Motor neuron (in vitro differentiated cells): ENCODE data around the gene ANKRD13B. TPM values are rescaled to one million over a fixed set of nuclear protein-coding genes. Genes with fewer than 3 reads are reported as not detected.

Experiments
- ATAC-seq, 8 experiments: fragments of 200-7000 bp; cut with Tn5 transposase; replicated peaks in 6 of 8; 2 replicates each; pipeline ENCODE4 v1.8.0; 2021; ENCODE audit warnings: mild to moderate bottlenecking in 8 of 8, moderate library complexity in 8 of 8
- H3K27ac ChIP-seq, 2 donors: fragments of 250-450 bp; sonication (Bioruptor Pico); 2 replicates each; pipeline ENCODE4 v1.9.0; 2021; ENCODE audit warnings: antibody characterized with exemption in 2 of 2, mild to moderate bottlenecking in 2 of 2, moderate library complexity in 1 of 2
- H3K4me1 ChIP-seq, 2 donors: fragments of 250-450 bp; sonication (Bioruptor Pico); replicated peaks in 1 of 2; 2 replicates each; pipeline ENCODE4 v1.6.1; 2021; ENCODE audit warnings: antibody characterized with exemption in 2 of 2, mild to moderate bottlenecking in 2 of 2, moderate library complexity in 1 of 2
- H3K4me3 ChIP-seq, 5 donors: fragments of 250-450 bp; sonication (Bioruptor Pico); 2 replicates each; pipeline ENCODE4 v1.9.0; 2021; ENCODE audit warnings: antibody characterized with exemption in 5 of 5, mild to moderate bottlenecking in 5 of 5, moderate library complexity in 4 of 5
- WGBS, 10 experiments: fragments of 450-650 bp; shearing (Covaris generic); methylation state at CpG; one replicate each; pipeline ENCODE4 v1.0.0; 2022; 5-methylcytosine and 5-hydroxymethylcytosine counted together
- in situ Hi-C, 9 experiments: fragments of 400-800 bp; cut with MboI; loops; one replicate each; pipeline ENCODE4 v1.15.0; 2021; ENCODE audit warnings: low sequenced_read_pairs in 9 of 9, low pct_unique_long_range_greater_than_20kb in 2 of 9; ENCODE audit not compliant: unreplicated experiment in 9 of 9
- total RNA-seq, 8 experiments: library from RNA; unstranded; fragments of 300-600 nt; gene quantifications; 2 replicates each; pipeline versions ENCODE4 v1.2.3 to v1.2.4, GENCODE V29; 2022

Gene ANKRD13B
- total RNA-seq, 8 experiments from 2014 or later = 8.9 to 24.4 (median 17.8) TPM

DNA sequence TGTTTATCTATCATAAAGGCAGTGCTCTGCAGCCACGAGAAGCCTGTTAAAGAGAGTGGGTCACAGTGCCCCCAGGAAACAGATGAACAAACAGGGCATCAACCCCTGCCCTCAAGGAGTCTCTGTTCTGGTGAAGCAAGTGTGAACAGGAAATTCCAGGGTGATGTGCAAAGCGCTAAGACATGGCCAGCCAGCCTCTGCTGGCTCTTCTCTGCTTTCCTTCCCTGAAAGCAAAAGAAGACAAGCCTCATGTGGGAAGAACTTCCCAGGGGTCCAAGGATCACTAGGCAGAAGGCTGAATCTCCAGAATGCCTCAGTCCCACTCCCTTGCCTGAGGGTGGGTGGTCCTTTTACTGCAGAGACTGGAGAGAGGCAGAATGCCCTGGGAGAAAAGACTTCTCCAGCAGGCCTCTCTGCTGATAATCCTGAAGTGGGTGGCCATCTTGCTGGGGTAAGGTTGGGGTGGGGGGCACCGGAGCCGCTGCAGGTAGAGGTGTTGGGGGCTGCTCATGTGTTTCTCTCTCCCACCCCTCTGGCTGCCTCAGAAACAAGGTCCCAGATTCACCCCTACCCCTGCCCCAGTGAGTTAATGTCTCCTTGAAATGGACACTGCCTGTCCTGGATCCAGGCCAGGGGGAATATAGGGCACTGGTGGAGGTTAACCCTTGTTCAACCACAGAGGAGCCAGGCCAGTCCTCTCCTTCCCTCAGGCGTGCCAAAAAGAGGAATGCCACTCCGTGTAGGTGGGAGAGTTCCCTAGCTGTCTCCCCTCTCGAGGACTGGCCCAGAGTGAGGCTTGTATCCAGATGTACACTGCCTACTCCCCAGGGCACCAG is 2.4 kb downstream of the ANKRD13B start:
- 20 to 71% (median 50%) methylated on average over 1 to 5 of the region's 7 CpGs; no CpG with 5 or more reads in 5 of the 10 experiments for WGBS, 10 experiments
- no peak overlapping the region for H3K4me3 ChIP-seq
- no peak overlapping the region for H3K27ac ChIP-seq
- in situ Hi-C loops = no loop called here
- no peak for ATAC-seq
- peaks cover 50 to 54% of the 10 kb centered on the region in 2 donors for H3K4me1 ChIP-seq

DNA sequence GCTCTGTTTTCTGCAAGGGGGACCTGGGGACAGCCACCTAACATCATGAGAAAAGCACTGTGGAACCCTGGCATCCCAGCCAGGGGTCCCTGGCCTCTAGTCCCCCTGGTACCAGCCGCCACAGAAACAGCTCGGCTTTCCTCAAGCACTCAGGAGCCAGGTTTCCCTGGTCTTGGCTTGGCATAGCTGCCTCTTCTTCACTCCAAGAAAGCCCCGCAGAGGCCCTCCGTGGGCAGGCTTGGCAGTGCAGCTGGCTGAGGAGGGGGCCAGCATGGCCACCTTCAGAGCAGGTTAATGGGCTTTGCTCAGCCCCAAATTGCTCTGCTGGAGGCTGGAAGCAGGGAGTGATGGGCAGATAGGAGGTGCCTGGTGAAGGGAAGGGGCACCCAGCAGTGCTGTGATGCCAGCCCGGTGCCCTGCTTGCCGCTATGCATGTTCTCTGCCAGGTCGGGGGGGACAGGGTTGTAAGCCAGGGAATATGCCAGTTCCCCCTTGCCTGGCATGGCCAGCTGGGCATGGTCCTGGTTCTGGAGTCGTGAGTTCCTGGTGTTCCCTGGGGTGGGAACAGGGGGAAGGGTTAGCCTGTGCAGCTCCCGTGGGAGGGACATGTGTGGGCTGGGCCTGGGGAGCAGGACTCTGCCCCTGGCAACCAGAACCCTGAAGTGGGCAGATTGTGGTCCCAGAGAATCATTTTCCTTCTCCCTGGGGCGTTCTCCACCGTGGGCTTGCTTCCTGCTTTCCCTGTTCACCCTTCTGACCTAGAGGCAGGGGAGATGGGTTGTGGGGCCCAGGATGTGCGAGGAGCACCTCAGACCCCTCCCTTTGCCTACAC is 3.2 kb downstream of the ANKRD13B start:
- WGBS, 10 experiments = 60 to 100% (median 85%) methylated on average over 1 to 4 of the region's 12 CpGs; no CpG with 5 or more reads in 5 of the 10 experiments
- ATAC-seq = no peak
- Histone ChIP-seq H3K4me3 (no peak overlapping the region), H3K27ac (no peak overlapping the region), H3K4me1 (peaks cover 42 to 46% of the 10 kb centered on the region in 2 donors)
- in situ Hi-C loops = no loop called here

DNA sequence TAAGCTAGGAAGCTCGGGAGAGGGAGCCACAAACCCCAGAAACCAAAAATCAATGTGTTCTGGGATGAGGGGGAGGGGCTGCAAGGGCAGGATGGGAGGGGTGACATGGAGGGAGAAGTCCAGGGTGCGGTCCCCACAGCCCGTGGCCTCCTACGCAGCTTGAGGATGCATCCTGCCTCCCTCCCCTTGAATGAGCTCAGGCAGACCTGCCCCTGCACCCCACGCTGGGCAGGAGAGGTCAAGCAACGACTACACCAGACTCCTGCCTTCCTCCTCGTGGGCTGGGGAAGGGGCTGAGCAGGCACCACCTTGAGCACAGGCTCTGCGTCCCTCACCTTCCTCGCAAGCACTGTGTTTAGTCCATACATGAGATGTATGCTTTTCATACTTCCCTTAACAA is 3.9 kb downstream of the ANKRD13B start:
- 93% methylated on average over 2 of the region's 9 CpGs; no CpG with 5 or more reads in 9 of the 10 experiments for WGBS, 10 experiments
- no peak overlapping the region for H3K27ac ChIP-seq
- ATAC-seq = peak in 3 of 8 experiments; percentile 18 to 72 (median 66)
- in situ Hi-C loops = no loop called here
- H3K4me3 ChIP-seq = no peak overlapping the region
- peaks cover 37 to 42% of the 10 kb centered on the region in 2 donors for H3K4me1 ChIP-seq

DNA sequence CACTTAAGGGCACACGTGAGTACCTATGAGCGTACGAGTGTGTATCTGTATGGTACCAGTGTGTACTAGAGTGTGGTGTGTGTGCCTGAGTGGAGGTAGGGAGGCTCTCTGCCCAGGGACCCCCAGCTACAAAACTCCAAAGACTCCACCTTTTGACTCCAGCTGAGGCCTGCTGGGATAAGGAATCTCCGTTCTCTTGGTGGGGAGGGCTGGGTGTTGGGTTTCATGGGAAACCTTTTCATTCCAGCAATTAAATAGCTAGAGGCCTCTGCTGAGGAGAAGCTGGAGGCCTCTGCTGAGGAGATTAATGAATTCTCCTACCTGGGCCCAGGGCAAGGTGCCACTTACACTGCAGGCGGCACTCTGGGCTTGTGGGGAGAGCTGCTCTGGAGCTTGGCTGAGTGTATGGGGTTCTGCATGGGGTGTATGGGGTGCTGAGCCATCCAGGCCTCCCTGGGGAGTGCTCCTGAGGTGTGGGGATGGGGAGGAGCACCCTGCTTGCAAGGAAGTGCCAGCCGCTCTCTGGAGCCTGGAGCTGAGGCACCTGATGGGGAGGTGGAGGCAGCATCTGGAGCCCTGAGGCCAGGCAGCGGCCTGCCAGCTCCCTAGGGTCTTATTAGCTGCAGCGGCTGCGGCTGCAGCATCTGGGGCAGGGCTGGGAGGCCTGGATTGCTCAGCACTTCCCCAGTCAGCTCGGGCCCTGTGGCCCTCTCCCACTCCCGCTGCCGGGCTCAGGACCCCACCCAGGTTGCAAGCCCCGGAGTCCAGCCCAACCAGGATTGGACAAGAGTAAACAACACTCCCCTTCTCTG is 4.6 kb downstream of the ANKRD13B start:
- peak in 6 of 8 experiments; percentile 2 to 38 (median 14) for ATAC-seq
- no peak overlapping the region for H3K4me3 ChIP-seq
- H3K4me1 ChIP-seq = peaks cover 30 to 34% of the 10 kb centered on the region in 2 donors
- H3K27ac ChIP-seq = no peak overlapping the region
- in situ Hi-C loops = no loop called here
- 0 to 73% (median 35%) methylated on average over 1 to 6 of the region's 13 CpGs; no CpG with 5 or more reads in 4 of the 10 experiments for WGBS, 10 experiments

DNA sequence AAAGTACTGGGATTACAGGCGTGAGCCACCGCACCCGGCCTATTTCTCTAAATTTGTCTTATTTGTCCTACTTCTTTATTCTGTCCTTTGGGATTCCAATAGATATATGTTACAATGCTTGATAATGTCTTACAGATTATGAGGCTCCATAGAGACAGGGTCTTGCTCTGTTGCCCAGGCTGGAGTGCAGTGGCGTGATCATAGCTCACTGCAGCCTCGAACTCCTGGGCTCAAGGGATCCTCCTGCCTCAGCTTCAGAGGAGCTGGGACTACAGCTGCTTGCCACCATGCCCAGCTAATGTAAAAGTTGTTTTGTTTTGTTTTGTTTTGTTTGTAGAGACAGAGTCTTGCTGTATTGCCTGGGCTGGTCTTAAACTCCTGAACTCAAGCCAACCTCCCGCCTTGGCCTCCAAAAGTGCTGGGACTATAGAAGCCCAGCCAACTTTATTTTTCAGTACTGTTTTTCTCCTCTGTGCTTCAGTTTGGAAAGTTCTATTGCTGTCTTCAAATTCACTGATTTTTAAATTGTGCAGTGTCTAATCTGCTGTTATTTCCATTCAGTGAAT is 10.3 kb downstream of the ANKRD13B start:
- no peak overlapping the region for H3K27ac ChIP-seq
- ATAC-seq = no peak
- H3K4me1 ChIP-seq = no peaks in the 10 kb centered on the region
- in situ Hi-C loops = loop anchor here in 1 of 9 experiments (25.0 kb wide), 1 partner anchor 484 kb away; no protein-coding TSS in a partner anchor
- no peak overlapping the region for H3K4me3 ChIP-seq
- 44 to 100% (median 90%) methylated on average over 1 to 5 of the region's 6 CpGs; no CpG with 5 or more reads in 1 of the 10 experiments for WGBS, 10 experiments

DNA sequence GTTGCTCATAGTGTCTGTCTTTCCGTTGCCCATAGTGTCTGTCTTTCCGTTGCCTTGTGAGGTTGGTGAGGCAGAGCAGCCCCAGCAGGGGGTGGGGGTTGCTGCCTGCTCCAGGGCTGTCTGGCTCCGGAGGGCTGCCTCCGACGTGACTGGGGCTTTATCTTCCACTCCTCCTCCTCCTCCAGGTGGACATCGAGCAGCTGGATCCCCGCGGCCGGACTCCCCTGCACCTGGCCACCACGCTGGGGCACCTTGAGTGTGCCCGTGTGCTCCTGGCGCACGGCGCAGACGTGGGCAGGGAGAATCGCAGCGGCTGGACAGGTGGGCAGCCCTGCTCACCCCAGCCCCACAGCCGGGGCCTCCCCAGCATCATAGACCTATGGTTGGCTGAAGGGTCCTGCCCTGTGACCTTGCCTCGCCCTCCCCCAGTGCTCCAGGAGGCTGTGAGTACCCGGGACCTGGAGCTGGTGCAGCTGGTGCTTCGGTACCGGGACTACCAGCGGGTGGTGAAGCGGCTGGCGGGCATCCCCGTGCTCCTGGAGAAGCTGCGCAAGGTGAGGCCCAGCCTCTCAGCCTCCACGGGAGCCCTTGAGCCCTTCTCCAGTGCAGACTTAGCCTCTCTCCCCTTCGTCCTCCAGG is 14.7 kb downstream of the ANKRD13B start:
- in situ Hi-C loops = loop anchor here in 1 of 9 experiments (25.0 kb wide), 1 partner anchor 480 kb away; no protein-coding TSS in a partner anchor
- WGBS, 10 experiments = 80 to 100% (median 83%) methylated on average over 1 to 15 of the region's 29 CpGs; no CpG with 5 or more reads in 5 of the 10 experiments
- Histone ChIP-seq H3K27ac (no peak overlapping the region), H3K4me1 (no peaks in the 10 kb centered on the region), H3K4me3 (no peak overlapping the region)
- peak in 1 of 8 experiments; percentile 13 for ATAC-seq

DNA sequence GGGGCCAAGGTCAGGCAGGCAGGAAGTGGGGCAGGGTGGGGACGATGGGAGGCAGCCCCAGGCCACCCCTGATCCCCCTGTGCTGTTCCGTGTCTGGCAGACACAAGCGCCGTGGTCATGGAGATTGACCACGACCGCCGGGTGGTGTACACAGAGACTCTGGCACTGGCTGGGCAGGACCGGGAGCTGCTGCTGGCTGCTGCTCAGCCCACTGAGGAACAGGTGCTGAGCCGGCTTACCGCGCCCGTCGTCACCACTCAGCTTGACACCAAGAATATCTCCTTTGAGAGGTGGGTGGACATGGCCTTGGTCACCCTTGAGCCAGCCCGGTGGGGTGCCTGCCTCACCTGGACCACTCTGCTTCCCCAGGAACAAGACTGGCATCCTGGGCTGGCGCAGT is 16.1 kb downstream of the ANKRD13B start:
- no peak overlapping the region for H3K4me3 ChIP-seq
- H3K4me1 ChIP-seq = peaks cover 6 to 8% of the 10 kb centered on the region in 2 donors
- 100% methylated on average over 1 of the region's 15 CpGs; no CpG with 5 or more reads in 9 of the 10 experiments for WGBS, 10 experiments
- H3K27ac ChIP-seq = no peak overlapping the region
- no peak for ATAC-seq
- in situ Hi-C loops = loop anchor here in 1 of 9 experiments (25.0 kb wide), 1 partner anchor 478 kb away; no protein-coding TSS in a partner anchor

DNA sequence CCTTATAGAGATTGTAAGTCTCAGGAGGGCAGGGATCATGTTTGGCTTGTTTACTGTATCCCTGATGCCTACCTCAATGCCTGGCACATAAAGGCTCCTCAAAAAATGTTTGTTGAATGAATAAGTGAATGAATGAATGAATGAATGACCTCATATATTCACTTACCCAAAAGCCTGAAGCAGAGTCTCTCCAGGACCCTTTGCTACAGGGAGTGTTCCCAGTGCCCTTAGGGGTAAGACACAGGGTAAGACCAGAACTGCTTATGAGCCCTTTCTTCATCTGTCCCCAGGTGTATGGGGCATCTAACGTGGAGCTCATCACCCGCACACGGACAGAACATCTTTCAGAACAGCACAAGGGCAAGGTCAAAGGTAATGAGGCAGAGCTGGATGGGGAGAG is 17.5 kb downstream of the ANKRD13B start:
- ATAC-seq = no peak
- in situ Hi-C loops = loop anchor here in 1 of 9 experiments (25.0 kb wide), 1 partner anchor 477 kb away; no protein-coding TSS in a partner anchor
- no peak overlapping the region for H3K27ac ChIP-seq
- WGBS, 10 experiments = 60 to 100% (median 81%) methylated on average over 1 to 3 of the region's 3 CpGs; no CpG with 5 or more reads in 5 of the 10 experiments
- no peak overlapping the region for H3K4me3 ChIP-seq
- peaks cover 16 to 20% of the 10 kb centered on the region in 2 donors for H3K4me1 ChIP-seq

DNA sequence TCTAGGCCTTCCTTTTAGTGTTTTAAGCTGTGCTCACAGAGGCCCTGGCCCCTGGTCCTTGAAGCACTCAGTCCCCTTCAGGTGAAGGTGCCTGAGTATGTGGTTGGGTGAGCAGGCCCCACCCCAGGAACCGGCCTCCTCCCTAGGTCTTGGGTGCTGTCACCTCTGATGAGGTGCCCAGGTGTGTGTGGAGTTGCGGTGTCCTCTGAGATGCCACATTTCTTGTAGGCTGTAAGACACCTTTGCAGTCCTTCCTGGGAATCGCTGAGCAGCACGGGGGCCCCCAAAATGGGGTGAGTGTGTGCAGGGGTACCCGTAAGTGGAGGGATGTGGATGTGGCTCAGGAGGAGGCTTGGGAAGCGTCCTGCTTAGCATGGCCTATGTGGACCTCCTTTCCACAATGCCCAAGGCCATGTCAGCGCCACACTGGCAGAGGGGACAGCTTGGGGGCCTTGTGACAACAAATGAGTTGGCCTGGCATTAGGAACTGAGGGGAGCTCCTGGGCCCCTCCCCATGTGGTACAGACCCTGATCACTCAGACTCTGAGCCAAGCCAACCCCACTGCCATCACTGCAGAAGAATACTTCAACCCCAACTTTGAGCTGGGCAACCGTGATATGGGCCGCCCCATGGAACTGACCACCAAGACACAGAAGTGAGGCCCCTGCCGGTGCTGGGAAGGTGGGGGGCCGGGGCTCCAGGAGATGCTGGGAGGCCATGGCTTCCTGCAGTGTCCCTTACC is 18.6 kb downstream of the ANKRD13B start:
- Histone ChIP-seq H3K4me1 (peaks cover 23 to 24% of the 10 kb centered on the region in 2 donors), H3K27ac (no peak overlapping the region), H3K4me3 (no peak overlapping the region)
- ATAC-seq = no peak
- in situ Hi-C loops = loop anchor here in 1 of 9 experiments (25.0 kb wide), 1 partner anchor 476 kb away; no protein-coding TSS in a partner anchor
- 96 to 100% (median 100%) methylated on average over 1 to 5 of the region's 11 CpGs; no CpG with 5 or more reads in 6 of the 10 experiments for WGBS, 10 experiments

DNA sequence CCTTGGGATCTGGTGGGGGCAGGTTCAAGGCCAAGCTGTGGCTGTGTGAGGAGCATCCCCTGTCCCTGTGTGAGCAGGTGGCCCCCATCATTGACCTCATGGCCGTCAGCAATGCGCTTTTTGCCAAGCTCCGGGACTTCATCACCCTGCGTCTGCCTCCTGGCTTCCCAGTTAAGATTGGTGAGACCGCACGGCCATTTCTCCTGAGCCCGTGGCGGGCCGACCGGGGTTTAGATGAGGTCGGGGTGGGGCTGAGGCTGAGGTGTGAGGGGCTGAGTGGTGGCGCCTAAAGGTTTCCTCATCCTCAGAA is 19.1 kb downstream of the ANKRD13B start:
- 100% methylated on average over 2 of the region's 12 CpGs; no CpG with 5 or more reads in 9 of the 10 experiments for WGBS, 10 experiments
- in situ Hi-C loops = loop anchor here in 1 of 9 experiments (25.0 kb wide), 1 partner anchor 475 kb away; no protein-coding TSS in a partner anchor
- peaks cover 23 to 24% of the 10 kb centered on the region in 2 donors for H3K4me1 ChIP-seq

More for the DNA sequence above, 19.1 kb downstream of the ANKRD13B start:
- H3K4me3 ChIP-seq = no peak overlapping the region
- no peak overlapping the region for H3K27ac ChIP-seq
- no peak for ATAC-seq
